Glomerular visceral epithelial cell (primary cell): ENCODE results near the gene SMARCB1.
A peak's percentile ranks its signal among the peaks of the same experiment; 100 is the strongest.

Source experiments
- DNase-seq: peaks from one replicate; pipeline ENCODE4 v3.0.0-alpha.2; 2016; ENCODE audit errors: extremely low spot score

Gene SMARCB1

GRCh38 chr22:23786752-23787599 lies at the start of gene SMARCB1:
Gene SMARCB1 (plus strand): TSS chr22:23786966. CDS start chr22:23787170, 204 bp downstream.
- peak; percentile 83 for DNase-seq

- no peak for DNase-seq
Observed at GRCh38 chr22:23737696-23738095, 49.1 kb upstream of the SMARCB1 start.

- DNase-seq: no peak
Observed at GRCh38 chr22:23742505-23743264, 44.1 kb upstream of the SMARCB1 start.

GRCh38 chr22:23743303-23743705 lies 43.5 kb upstream of the SMARCB1 start:
- no peak for DNase-seq

GRCh38 chr22:23744001-23744400 lies 42.8 kb upstream of the SMARCB1 start:
- no peak for DNase-seq

- no peak for DNase-seq
Observed at GRCh38 chr22:23744485-23744884, 42.3 kb upstream of the SMARCB1 start.

- no peak for DNase-seq
Observed at GRCh38 chr22:23745791-23746190, 41.0 kb upstream of the SMARCB1 start.

GRCh38 chr22:23749841-23750301 lies 36.9 kb upstream of the SMARCB1 start:
- no peak for DNase-seq

- no peak for DNase-seq
Observed at GRCh38 chr22:23750367-23750713, 36.4 kb upstream of the SMARCB1 start.

- peak; percentile 81 for DNase-seq
Observed at GRCh38 chr22:23750714-23751440, 35.9 kb upstream of the SMARCB1 start, which contains the start of gene ZNF70. Gene ZNF70 (minus strand): TSS chr22:23751112. CDS start chr22:23745140, 5,972 bp downstream.

- DNase-seq: peak; percentile 11
Observed at GRCh38 chr22:23751441-23751996, 35.2 kb upstream of the SMARCB1 start.

- DNase-seq: no peak
Observed at GRCh38 chr22:23752090-23752691, 34.6 kb upstream of the SMARCB1 start.

GRCh38 chr22:23752750-23753149 lies 34.0 kb upstream of the SMARCB1 start:
- no peak for DNase-seq

GRCh38 chr22:23753385-23753784 lies 33.4 kb upstream of the SMARCB1 start:
- no peak for DNase-seq

- DNase-seq: no peak
Observed at GRCh38 chr22:23754220-23754919, 32.4 kb upstream of the SMARCB1 start, which contains the start of gene VPREB3. Gene VPREB3 (minus strand): TSS chr22:23754425. CDS start chr22:23754363, 62 bp downstream.

- DNase-seq: no peak
Observed at GRCh38 chr22:23754980-23755636, 31.7 kb upstream of the SMARCB1 start.

- DNase-seq: no peak
Observed at GRCh38 chr22:23755711-23756110, 31.1 kb upstream of the SMARCB1 start.

GRCh38 chr22:23756891-23757290 lies 29.9 kb upstream of the SMARCB1 start:
- no peak for DNase-seq

GRCh38 chr22:23759566-23759965 lies 27.2 kb upstream of the SMARCB1 start:
- no peak for DNase-seq

GRCh38 chr22:23760056-23760455 lies 26.7 kb upstream of the SMARCB1 start:
- DNase-seq: no peak
